ENCODE measurements around the gene BHLHE41.

Gene BHLHE41

DNA sequence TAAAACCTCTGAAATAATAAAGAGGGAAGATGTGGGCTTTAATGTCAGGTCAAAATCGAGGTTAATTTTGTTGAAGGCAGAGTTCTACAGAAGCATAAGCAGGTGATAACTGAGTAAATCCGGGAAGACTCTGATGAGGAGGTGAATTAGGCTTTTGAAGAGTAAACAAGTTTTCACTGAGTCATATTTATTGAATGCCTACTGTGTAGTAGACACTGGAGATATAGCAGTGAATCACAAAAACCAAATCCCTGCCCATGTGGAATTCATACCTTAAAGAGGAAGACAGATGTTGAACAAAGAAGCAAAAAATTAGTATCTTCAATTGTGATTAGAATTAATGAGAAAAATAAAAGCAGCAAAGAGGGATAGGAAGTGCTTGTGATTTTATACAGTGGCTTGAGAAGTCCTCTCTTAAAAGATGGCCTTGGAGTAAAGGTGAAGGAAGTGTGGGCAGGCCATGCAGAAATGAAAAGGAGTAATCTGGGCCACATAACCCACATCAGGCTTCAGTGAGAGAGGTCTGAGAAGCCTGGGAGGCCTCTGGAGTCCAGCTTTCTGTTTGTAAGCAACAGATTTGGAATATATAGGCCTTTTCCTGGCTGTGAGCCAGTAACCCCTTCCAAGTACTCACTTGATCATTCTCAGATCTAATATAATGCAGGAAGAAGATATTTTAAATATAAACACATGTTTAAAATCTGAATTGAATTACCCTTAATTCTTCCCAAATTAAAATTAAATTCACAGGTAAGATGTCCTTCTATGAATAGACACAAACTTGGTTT, 46.7 kb downstream of the BHLHE41 start:
- DNase-seq (ENCODE audit: low read depth) = no peak
